HCEC 1CT (cell line): ENCODE measurements around the gene DNAH9.

ENCODE experiments used
- DNase-seq: peaks from one replicate; pipeline ENCODE4 v3.0.0-alpha.2; 2017

Gene DNAH9

GRCh38 chr17:11612956-11613355, 14.7 kb downstream of the DNAH9 start:
- DNase-seq, result no peak

- DNase-seq, result no peak
Measured at GRCh38 chr17:11618861-11619566, 20.7 kb downstream of the DNAH9 start.

DNA sequence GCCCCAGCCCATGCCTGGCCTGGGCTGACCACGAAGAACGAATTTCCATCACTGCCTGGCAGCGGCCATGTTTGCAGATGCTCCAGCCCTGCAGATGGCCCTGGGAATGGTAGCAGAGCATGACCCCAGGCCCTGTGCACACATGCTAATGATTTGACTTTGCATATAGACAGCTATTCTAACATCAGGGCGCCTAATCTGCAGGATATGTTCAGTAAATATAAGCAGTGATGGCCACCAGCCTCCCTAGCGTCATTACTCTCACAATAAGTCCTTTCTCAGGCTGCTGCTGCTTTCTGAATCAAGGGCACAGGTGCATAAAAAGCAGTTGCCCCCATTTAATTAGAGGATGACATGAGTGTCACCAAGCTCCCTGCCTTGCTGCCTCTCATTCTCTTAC, 24.2 kb downstream of the DNAH9 start:
- no peak for DNase-seq

- no peak for DNase-seq
Measured at GRCh38 chr17:11624976-11625375, 26.7 kb downstream of the DNAH9 start.

DNA sequence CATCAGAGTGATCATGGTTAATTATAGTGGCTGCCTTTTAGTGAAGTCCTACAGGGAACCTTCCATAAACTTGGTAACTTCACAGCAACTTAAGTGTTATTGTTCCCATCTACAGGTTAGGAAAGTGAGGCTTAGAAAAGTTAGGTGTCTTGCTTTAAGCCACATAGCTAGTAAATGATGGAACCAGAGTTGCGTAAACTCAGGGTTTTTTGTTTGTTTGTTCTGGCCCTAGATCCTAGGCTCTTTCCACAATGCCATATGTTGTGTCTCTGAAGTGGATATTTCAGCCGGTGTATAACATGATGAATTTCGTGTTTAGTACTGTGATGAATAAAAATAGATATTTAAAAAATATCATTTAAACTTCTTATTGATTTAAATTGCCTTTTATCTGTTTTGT, 27.6 kb downstream of the DNAH9 start:
- no peak for DNase-seq

GRCh38 chr17:11627301-11627940, 29.2 kb downstream of the DNAH9 start:
- no peak for DNase-seq

- DNase-seq, result no peak
Measured at GRCh38 chr17:11628374-11628773, 30.1 kb downstream of the DNAH9 start.

DNA sequence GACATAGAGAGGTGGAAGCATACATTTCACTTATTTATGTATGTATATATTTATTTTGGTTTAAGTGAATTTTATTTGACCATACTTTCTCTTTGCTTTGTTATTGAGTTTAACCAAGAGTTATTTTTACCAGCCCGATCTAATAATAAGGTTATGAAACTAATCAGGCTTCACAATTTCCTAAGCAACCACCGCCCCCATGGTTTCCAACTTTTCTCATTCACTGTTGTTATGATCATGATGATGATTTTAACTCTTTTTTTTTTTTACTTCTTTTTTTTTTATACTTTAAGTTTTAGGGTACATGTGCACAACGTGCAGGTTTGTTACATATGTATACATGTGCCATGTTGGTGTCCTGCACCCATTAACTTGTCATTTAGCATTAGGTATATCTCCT, 30.6 kb downstream of the DNAH9 start:
- no peak for DNase-seq

GRCh38 chr17:11636771-11637170, 38.5 kb downstream of the DNAH9 start:
- DNase-seq, result no peak

DNA sequence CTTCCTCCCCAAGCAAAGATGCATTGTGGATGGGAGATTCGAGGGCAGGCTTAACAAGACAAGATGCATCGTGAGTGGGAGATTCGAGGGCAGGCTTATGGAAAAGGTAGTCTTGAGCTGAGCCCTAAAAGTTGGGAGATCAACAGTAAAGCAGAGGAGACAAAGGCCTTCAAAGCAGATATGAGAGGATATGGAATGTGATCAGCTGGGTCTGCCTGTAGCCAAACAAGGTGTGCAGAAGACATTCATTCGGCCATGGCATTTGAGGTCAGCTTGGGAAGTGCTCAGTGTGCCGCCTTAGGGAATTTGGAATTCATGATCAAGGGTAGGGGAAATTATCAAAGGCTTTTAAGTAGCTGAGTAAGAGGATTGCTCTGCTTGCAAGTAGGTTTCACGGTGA, 39.5 kb downstream of the DNAH9 start:
- no peak for DNase-seq

DNA sequence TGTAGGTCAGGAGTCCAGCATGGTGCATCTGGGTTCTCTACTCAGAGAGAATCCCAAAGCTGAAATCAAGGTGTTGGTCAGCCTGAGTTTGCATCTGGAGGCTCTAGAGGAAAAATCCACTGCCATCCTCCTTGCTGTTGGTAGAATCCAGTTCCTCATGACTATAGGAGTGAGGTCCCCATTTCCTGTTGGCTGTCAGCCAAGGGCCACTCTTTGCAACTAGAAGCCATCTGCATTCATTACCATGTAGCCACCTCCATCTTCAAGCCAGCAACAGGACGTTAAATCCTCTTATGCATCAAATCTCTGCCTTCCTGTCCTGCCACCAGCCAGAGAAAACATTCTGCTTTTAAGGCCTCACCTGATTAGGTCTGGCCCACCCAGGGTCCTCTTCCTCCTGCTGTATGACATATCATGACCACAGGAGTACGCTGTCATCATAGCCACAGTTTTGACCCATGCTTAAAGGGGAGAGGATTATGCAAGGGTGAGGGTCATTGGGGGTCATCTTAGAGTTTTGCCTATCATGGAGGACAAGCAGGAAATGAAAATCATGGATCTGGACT, 40.5 kb downstream of the DNAH9 start:
- DNase-seq, result no peak

DNA sequence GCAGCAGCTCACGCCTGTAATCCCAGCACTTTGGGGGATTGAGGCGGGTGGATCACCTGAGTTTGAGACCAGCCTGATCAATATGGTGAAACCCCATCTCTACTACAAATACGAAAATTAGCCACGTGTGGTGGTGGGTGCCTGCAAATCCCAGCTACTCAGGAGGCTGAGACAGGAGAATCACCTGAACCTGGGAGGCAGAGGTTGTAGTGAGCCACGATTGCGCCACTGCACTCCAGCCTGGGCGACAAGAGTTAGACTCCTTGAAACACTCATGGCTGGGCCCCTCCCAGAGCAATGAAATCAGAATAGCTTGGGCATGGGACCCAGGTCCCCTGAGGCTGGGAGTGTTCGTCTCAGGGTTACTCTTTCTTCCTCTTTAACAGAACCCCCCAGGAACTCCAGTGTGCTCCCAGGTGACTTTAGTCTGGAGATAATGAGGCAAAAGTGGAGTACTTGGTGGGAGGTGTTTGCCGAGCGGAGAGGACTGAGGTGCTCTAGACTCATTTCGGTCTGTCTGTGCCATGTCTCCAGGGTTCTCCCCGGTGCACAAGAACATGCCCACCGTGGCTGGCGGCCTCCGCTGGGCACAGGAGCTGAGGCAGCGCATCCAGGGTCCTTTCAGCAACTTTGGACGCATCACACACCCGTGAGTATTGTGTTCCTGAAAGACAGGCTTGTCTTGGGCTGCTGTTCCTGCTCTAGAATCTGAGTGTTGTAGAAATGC, 41.6 kb downstream of the DNAH9 start:
- no peak for DNase-seq

DNA sequence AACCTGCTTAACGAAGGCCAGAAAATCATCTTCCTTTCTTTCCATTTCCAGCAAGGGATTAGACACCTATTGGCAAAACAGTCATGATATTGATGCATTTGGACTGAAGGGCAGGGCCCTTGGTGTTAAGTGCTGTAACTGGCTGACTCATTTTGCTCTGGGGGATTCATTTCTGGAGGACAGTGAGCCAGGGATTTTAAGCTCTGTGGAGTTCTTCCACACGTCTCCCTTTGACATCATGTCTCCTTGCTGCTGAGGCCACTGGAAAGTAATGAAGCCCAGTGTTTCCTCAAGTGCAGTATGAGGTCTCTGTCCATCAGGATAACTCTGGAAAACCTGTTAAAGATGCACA, 42.2 kb downstream of the DNAH9 start:
- no peak for DNase-seq

DNA sequence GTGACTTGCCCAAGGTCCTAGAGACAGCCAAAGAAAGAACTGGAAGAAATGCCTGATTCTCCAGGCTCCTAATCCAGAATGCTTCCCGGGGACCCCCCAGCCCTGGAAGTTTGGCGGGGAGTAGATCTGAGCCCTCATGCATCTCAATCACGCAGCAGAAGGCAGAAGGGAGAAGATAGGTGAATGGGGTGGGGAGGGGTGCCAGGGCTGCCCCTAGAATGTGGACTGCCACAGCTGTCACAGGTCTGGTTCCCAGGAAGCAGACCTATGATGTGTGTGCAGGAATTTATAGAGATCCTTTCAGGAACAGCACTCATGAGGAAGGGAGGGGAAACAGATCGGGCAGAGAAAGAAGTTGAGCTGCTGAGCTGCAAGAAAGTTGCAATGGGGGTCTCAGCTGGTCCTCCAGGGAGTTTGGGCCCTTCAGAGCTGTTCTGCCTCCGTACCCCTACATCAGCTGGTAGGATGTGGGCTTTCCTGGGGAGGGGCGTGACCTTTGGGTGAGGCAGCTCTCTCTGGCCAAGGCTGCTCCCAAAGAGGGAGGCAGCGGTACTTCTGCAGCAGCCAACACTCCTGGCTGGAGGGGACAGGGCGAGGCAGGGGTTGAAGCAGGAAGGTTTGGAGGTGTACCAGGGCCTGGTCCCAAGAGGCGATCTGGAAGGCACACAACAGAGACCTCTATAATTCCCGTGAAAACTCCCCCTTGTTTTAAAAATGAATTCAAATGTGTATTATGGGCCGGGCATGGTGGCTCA, 43.4 kb downstream of the DNAH9 start:
- DNase-seq, result no peak

- no peak for DNase-seq
Measured at GRCh38 chr17:11642655-11643054, 44.4 kb downstream of the DNAH9 start.

DNA sequence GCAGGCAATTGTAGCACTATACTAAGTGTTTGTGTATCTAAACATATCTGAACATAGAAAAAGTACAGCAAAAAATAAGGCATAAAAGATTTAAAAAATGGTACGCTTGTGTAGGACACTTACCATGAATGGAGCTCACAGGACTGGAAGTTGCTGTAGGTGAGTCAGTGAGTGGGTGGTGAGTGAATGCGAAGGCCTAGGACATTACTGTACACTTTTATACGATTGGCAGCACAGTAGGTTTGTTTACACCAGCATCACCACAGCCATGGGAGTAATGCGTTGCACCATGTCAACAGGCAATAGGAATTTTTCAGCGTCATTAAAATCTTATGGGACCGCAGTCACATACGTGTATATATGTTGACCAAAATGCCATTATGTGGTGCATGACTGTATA, 45.6 kb downstream of the DNAH9 start:
- DNase-seq, result no peak

GRCh38 chr17:11644265-11645212, 46.3 kb downstream of the DNAH9 start:
- peak; percentile 32 for DNase-seq

DNA sequence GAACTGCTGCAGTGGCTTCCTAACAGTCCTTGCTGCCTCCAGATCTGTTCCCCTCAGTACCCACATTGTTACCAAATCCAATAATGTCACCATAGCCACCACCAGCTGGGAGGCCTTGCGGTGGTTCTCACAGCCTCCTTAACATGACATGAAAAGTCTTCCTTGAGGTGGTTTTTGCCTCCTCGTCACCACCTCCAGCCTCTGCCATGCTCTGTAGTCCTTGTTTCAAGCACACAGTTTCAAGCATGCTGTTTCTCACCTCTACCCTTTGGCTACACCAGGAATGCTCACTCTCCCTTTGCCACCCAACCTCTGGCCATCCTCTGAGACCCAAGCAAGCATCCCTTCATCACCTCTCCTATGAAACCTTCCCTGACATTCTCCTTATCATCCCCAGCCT, 47.2 kb downstream of the DNAH9 start:
- no peak for DNase-seq

DNA sequence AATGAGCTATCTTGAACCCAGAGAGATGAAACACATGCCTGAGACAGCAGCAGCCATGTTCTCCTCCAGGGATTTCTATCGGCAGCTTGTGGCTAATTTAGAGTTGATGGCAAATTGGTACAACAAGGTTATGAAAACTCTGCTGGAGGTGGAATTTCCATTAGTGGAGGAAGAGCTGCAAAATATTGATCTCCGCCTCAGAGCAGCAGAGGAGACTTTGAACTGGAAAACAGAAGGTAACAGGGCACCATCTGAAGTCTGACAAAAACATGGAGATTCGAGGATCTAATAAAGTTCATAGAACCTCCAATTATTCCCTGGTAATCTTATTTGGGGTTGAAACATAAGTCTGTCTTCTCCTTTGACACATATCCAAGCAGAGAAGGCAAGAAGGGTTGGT, 52.8 kb downstream of the DNAH9 start:
- no peak for DNase-seq

DNA sequence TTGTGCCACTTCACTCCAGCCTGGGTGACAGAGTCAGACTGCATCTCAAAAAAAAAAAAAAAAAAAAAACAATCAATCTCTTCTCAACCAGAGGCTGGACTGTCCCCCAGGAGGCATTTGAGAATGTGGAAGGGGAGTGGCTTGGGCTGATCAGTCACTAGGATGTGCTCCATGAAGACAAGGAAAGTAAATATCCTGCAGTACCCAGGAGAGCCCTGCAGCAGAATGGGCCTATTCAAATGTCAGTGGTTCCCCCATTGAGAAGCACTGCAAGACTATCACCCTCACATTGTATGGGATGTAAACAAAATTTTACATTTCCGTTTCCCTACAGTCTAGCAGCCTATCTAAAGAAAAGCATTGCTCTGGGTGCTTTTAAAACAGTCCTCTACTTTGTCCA, 70.3 kb downstream of the DNAH9 start:
- DNase-seq, result no peak

- DNase-seq, result no peak
Measured at GRCh38 chr17:11671126-11671525, 72.9 kb downstream of the DNAH9 start.

- no peak for DNase-seq
Measured at GRCh38 chr17:11682646-11683045, 84.4 kb downstream of the DNAH9 start.
